Suprapubic skin (tissue), 4 donors: ENCODE data around the gene USP10.

Experiments
- POLR2A ChIP-seq, 2 donors: fragments of 450-650 bp; IDR thresholded peaks; one replicate each; pipeline ENCODE4 v1.6.1; 2017; ENCODE audit warnings: antibody characterized with exemption in 2 of 2, mild to moderate bottlenecking in 2 of 2, moderate library complexity in 2 of 2
- POLR2AphosphoS5 ChIP-seq, 3 donors: sonication (generic); formaldehyde crosslinking; IDR thresholded peaks; one replicate each; pipeline ENCODE4 v1.6.1; 2017; ENCODE audit warnings: antibody characterized with exemption in 3 of 3
- TF ChIP-seq, protein P1 (sequence below), 2 donors: fragments of 200-600 bp in 1 of 2; fragments of 450-650 bp in 1 of 2; sonication (generic) in 1 of 2; IDR thresholded peaks; one replicate each; pipeline ENCODE4 v1.5.1; 2016 to 2019; ENCODE audit warnings: antibody characterized with exemption in 2 of 2, mild to moderate bottlenecking in 1 of 2, moderate library complexity in 1 of 2

DNA sequence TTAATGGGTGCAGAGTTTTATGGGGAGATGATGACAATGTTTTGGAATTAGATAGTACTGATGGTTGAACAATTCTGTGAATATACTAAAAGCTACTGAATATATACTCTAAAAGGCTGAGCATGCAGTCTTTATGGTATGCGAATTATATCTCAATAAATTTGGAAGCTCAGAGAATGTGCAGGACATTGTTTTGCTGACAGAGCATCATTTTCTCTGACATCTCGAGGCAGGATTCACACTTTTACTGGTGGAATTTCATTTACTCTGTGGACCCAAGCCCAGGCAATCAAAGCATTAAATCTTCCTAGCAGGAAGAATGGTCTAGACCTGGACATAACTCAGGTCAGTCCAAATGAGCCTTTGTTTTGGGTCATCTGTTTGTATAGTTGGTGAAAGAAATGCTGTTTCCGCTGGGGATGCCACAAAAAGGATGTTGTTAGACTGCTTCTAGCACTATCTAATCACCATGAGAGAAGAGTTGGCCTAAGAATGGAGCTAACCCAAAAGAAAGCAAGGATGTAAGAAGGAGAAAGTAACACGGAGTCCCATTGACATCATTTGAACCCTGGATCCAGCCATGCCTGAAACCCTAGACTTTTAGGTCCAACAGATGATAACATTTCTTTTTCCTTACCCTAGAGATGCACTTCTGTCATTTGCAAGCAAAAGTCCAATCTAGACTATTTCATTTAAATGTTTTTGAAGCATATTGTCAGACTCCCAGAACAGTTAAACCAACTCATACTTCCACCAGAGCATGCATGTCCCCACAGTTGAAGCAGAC, 18.8 kb upstream of the USP10 start:
- TF ChIP-seq, protein P1, sequence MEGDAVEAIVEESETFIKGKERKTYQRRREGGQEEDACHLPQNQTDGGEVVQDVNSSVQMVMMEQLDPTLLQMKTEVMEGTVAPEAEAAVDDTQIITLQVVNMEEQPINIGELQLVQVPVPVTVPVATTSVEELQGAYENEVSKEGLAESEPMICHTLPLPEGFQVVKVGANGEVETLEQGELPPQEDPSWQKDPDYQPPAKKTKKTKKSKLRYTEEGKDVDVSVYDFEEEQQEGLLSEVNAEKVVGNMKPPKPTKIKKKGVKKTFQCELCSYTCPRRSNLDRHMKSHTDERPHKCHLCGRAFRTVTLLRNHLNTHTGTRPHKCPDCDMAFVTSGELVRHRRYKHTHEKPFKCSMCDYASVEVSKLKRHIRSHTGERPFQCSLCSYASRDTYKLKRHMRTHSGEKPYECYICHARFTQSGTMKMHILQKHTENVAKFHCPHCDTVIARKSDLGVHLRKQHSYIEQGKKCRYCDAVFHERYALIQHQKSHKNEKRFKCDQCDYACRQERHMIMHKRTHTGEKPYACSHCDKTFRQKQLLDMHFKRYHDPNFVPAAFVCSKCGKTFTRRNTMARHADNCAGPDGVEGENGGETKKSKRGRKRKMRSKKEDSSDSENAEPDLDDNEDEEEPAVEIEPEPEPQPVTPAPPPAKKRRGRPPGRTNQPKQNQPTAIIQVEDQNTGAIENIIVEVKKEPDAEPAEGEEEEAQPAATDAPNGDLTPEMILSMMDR (IDR thresholded peaks at IDR 0.05), result no peak
- no peak for TF ChIP-seq POLR2A (IDR thresholded peaks at IDR 0.05)
- no peak for TF ChIP-seq POLR2AphosphoS5 (IDR thresholded peaks at IDR 0.05)
